ENCODE data around the gene MRGPRX2. TPM values are rescaled to one million over a fixed set of nuclear protein-coding genes. Genes with fewer than 3 reads are reported as not detected.

MRGPRX2 gene
- total RNA-seq, 2 donors from 2014 or later = not detected

DNA sequence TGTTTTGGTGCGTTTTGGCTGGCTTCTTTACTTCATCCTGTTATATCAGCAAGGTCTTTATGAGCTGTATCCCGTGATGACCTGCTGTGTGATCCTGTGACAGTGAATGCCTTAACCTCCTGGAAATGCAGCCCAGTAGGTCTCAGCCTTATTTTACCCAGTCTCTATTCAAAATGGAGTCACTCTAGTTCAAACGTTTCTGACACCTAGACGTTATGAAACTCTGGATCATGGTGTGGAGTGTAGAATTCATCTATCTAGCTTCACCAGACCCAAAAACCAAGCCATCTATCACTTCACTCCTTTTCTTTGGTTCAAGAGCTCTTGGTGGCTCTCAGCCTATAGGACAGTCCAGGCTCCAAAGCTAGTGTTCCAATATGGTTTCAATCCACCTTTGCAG, 28.3 kb upstream of the MRGPRX2 start:
- no peak for DNase-seq
- H3K9me3 ChIP-seq (ENCODE audit: control insufficient read depth, low read length, poor library complexity, severe bottlenecking) = peaks cover 3% of the 10 kb centered on the region
- peaks cover 2% of the 10 kb centered on the region for H3K4me1 Mint-ChIP-seq
- H3K27me3 Mint-ChIP-seq = peaks cover 45% of the 10 kb centered on the region
- H3K36me3 Mint-ChIP-seq (ENCODE audit: low read depth) = no peaks in the 10 kb centered on the region
- no peak overlapping the region for H3K4me3 Mint-ChIP-seq
- ATAC-seq = no peak
- H3K27ac Mint-ChIP-seq = no peak overlapping the region

DNA sequence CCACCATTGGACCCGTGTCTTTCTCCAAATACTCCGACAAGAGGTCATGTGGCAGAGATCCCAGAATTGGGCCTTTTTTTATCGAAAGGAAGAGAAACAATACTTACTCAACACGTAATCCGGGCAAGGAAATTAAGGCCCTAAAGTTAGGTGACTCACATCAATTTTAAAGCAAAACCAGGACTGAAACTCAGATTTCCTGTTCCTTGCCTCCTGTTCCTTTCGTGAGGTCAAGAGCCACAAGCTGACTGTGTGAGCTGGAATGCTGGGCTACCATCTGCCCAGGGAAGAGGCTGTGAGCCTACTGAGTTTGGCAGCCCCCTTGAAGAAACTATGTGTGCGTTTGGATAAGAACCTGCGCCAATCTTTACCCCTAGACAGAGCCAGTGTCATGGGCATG, 27.1 kb upstream of the MRGPRX2 start:
- Mint-ChIP-seq H3K27me3 (peaks cover 36% of the 10 kb centered on the region), H3K4me3 (no peak overlapping the region), H3K36me3 (ENCODE audit: low read depth) (no peaks in the 10 kb centered on the region), H3K27ac (no peak overlapping the region), H3K4me1 (peaks cover 2% of the 10 kb centered on the region)
- DNase-seq (no peak), ATAC-seq (no peak)
- peaks cover 3% of the 10 kb centered on the region for H3K9me3 ChIP-seq (ENCODE audit: control insufficient read depth, low read length, poor library complexity, severe bottlenecking)

GRCh38 chr11:19084661-19085315, 24.3 kb upstream of the MRGPRX2 start:
- Mint-ChIP-seq H3K27me3 (peaks cover 29% of the 10 kb centered on the region), H3K4me1 (peaks cover 2% of the 10 kb centered on the region), H3K36me3 (ENCODE audit: low read depth) (no peaks in the 10 kb centered on the region), H3K27ac (no peak overlapping the region), H3K4me3 (no peak overlapping the region)
- no peak for ATAC-seq
- no peaks in the 10 kb centered on the region for H3K9me3 ChIP-seq (ENCODE audit: control insufficient read depth, low read length, poor library complexity, severe bottlenecking)
- DNase-seq = no peak

GRCh38 chr11:19083166-19083565, 22.6 kb upstream of the MRGPRX2 start:
- H3K9me3 ChIP-seq (ENCODE audit: control insufficient read depth, low read length, poor library complexity, severe bottlenecking) = no peaks in the 10 kb centered on the region
- DNase-seq (no peak), ATAC-seq (no peak)
- Mint-ChIP-seq H3K4me3 (no peak overlapping the region), H3K4me1 (peaks cover 2% of the 10 kb centered on the region), H3K27me3 (peaks cover 28% of the 10 kb centered on the region), H3K27ac (no peak overlapping the region), H3K36me3 (ENCODE audit: low read depth) (no peaks in the 10 kb centered on the region)

- Mint-ChIP-seq H3K4me1 (peaks cover 6% of the 10 kb centered on the region), H3K27me3 (peaks cover 27% of the 10 kb centered on the region), H3K36me3 (ENCODE audit: low read depth) (no peaks in the 10 kb centered on the region), H3K27ac (no peak overlapping the region), H3K4me3 (no peak overlapping the region)
- DNase-seq (no peak), ATAC-seq (no peak)
- H3K9me3 ChIP-seq (ENCODE audit: control insufficient read depth, low read length, poor library complexity, severe bottlenecking) = no peaks in the 10 kb centered on the region
These were observed 20.1 kb upstream of the MRGPRX2 start for GRCh38 chr11:19080579-19080993.

DNA sequence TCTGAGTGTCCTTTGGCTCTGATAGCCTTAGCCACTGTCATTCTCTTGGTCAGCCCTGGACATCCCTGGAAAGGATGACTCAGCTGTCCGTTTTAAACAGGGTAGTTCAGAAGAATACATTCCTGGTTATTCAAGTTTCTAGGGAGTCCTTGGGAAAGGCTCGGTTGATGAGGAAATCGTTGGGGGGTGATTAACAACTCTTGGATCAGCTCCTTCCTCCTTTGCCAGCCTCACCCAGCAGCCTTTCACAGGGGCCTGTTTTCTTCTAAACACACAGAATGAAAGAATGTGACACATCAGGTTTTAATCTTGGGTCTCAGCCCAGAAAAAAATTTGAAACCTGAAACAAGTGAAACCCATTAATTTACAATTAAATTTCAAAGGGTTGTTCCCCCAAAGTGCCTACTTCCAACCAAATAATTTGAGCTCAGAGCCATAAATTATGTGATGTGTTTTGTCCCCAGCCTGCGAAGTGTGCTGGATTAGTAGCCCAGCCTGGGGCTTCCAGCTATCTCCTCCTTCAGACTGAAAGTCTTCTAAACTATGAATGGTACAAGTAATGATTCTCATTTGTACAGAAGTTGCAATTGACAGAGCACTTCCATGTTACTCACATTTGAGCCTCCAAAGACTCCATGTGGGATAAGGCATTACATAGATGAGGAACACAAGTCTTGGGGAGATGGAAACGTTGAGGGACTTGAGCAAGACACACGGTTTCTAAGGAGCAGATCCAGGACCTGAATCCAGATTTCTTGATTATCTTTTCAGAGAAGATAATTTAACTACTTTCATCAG, 19.3 kb upstream of the MRGPRX2 start:
- H3K4me3 Mint-ChIP-seq = no peak overlapping the region
- DNase-seq (no peak), ATAC-seq (no peak)
- H3K9me3 ChIP-seq (ENCODE audit: control insufficient read depth, low read length, poor library complexity, severe bottlenecking) = no peaks in the 10 kb centered on the region
- H3K36me3 Mint-ChIP-seq (ENCODE audit: low read depth) = no peaks in the 10 kb centered on the region
- peaks cover 27% of the 10 kb centered on the region for H3K27me3 Mint-ChIP-seq
- H3K27ac Mint-ChIP-seq = no peak overlapping the region
- H3K4me1 Mint-ChIP-seq = peaks cover 6% of the 10 kb centered on the region

DNA sequence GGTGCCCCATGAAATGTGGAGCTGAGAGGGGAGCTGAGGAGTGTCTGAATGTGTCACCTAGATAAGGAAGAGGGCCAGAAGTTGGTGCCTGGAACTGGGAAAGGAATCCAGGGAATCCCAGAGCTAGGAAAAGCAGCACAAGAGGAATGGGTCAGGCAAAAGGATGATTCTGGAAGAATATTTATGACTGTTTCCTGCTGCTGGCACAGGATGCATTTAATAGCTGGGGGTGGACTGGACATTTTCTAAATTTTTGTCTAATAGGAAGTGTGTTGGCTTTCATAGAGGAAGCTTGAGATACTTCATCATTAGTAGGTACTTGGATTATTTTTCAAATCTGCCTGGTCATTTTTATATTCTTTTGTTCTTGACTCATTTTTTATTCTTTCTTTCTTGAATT, 17.4 kb upstream of the MRGPRX2 start:
- peaks cover 4% of the 10 kb centered on the region for H3K4me1 Mint-ChIP-seq
- H3K36me3 Mint-ChIP-seq (ENCODE audit: low read depth) = peaks cover 2% of the 10 kb centered on the region
- DNase-seq (no peak), ATAC-seq (no peak)
- H3K27me3 Mint-ChIP-seq = peaks cover 33% of the 10 kb centered on the region
- H3K27ac Mint-ChIP-seq = no peak overlapping the region
- H3K9me3 ChIP-seq (ENCODE audit: control insufficient read depth, low read length, poor library complexity, severe bottlenecking) = no peaks in the 10 kb centered on the region
- no peak overlapping the region for H3K4me3 Mint-ChIP-seq

DNA sequence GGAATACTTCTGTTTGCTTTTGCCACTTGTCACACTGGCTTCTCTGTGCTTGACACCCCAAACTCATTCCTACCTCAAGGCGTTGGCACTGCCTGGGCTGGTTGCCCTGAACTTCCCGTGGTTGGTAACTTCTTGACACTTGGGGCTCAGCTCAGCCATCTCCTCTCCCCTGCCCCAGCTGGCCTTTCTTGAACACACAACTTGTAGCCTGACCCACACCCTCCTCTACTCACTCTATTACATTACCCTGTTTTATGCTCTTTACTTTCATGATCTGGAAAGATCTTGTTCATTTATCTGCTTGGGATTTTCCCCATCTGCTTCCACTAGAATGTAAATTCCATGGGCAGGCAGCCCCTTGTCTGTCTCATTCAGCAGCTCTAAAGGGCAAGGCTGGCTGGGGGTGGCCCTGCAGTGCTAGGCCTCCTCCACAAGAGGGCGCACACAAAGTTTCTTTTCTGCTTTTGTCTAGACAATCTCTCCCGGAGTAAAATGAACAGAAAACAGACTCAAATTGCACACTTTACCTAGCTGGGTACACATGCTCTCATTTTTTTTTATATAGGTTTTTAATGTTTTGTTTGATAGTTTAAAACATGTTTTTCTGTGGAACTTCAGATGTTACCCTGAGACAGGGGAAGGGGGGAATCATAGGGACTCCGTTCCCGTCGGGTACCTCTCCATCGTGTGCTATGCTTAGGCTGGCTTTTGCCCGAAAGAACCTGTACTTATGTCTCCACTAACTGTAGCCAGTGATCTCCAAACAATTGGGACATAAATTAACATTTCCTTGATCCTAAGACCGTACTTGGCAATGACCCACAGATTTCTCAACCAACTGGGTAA, 16.4 kb upstream of the MRGPRX2 start:
- ATAC-seq = peak; percentile 85
- no peaks in the 10 kb centered on the region for H3K9me3 ChIP-seq (ENCODE audit: control insufficient read depth, low read length, poor library complexity, severe bottlenecking)
- Mint-ChIP-seq H3K4me1 (peaks cover 4% of the 10 kb centered on the region), H3K36me3 (ENCODE audit: low read depth) (peaks cover 2% of the 10 kb centered on the region), H3K27ac (no peak overlapping the region), H3K4me3 (no peak overlapping the region), H3K27me3 (peaks cover 33% of the 10 kb centered on the region)
- peak; percentile 18 to 57 (median 32) for DNase-seq

- Mint-ChIP-seq H3K4me1 (peaks cover 6% of the 10 kb centered on the region), H3K36me3 (ENCODE audit: low read depth) (peaks cover 2% of the 10 kb centered on the region)
- no peak for ATAC-seq
These were observed 15.1 kb upstream of the MRGPRX2 start for GRCh38 chr11:19075636-19076035.

DNA sequence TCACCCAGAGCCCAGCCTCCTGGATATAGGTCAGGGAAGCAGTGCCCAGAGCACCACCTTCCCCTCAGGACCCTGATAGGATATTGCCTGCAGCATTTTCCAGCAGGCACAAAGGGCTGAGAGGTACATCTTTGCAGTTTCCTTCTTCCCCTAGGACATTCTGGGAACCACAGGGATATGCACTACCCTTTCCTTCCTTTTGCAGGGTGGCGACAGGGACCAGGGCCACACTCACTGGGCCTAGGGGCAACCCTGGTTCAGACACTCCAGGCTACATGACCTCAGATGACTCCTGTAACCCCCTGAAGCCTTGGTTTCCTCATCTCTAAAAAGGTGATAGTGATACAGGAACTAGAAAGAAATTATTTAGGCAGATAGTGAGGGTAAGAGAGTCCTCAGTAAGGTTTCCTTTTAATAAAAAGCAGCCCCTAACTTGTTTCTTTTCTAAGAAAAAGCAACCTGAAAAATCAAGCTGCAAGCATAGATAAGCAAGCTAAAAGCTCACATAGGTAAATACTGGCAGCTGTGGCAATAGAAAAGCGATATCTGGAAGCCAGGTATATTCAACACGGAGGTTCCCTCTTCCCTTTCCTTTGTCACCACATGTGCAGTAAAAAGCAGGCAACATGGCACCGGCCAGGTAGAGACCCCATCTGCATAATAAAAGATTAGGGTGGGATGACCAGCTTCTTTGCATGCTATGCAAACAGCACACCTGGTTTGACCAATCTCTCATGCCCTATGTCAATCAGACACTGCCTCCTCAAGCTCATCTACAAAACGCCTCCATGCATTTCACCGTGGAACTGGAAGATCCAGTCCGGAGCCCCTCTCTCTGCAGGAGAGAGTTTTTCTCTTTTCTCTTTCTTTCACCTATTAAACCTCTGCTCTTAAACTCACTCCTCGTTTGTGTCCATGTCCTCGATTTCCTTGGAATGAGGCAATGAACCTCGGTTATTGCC, 13.2 kb upstream of the MRGPRX2 start:
- DNase-seq (no peak), ATAC-seq (no peak)
- Mint-ChIP-seq H3K27ac (no peak overlapping the region), H3K36me3 (ENCODE audit: low read depth) (peaks cover 2% of the 10 kb centered on the region), H3K4me3 (no peak overlapping the region), H3K27me3 (peaks cover 22% of the 10 kb centered on the region), H3K4me1 (peaks cover 6% of the 10 kb centered on the region)
- no peaks in the 10 kb centered on the region for H3K9me3 ChIP-seq (ENCODE audit: control insufficient read depth, low read length, poor library complexity, severe bottlenecking)

More at GRCh38 chr11:19075636-19076035, 15.1 kb upstream of the MRGPRX2 start:
- no peaks in the 10 kb centered on the region for H3K9me3 ChIP-seq (ENCODE audit: control insufficient read depth, low read length, poor library complexity, severe bottlenecking)
- Mint-ChIP-seq H3K27me3 (peaks cover 28% of the 10 kb centered on the region), H3K27ac (no peak overlapping the region), H3K4me3 (no peak overlapping the region)
- DNase-seq = no peak

GRCh38 chr11:19072464-19072863, 11.9 kb upstream of the MRGPRX2 start:
- Mint-ChIP-seq H3K27me3 (peaks cover 15% of the 10 kb centered on the region), H3K4me1 (peaks cover 6% of the 10 kb centered on the region), H3K36me3 (ENCODE audit: low read depth) (peaks cover 2% of the 10 kb centered on the region), H3K4me3 (no peak overlapping the region), H3K27ac (no peak overlapping the region)
- no peak for DNase-seq
- ATAC-seq = no peak
- peaks cover 5% of the 10 kb centered on the region for H3K9me3 ChIP-seq (ENCODE audit: control insufficient read depth, low read length, poor library complexity, severe bottlenecking)

- peak in 2 of 3 donors; percentile 15 to 17 for DNase-seq
- peaks cover 5% of the 10 kb centered on the region for H3K9me3 ChIP-seq (ENCODE audit: control insufficient read depth, low read length, poor library complexity, severe bottlenecking)
- H3K4me3 Mint-ChIP-seq = no peak overlapping the region
These were observed 10.7 kb upstream of the MRGPRX2 start for GRCh38 chr11:19071255-19071654.

More at GRCh38 chr11:19071255-19071654, 10.7 kb upstream of the MRGPRX2 start:
- Mint-ChIP-seq H3K27me3 (peaks cover 6% of the 10 kb centered on the region), H3K4me1 (peaks cover 2% of the 10 kb centered on the region), H3K36me3 (ENCODE audit: low read depth) (peaks cover 2% of the 10 kb centered on the region), H3K27ac (no peak overlapping the region)
- ATAC-seq = peak; percentile 96
